ENCODE measurements around the gene IQCM. TPM values are rescaled to one million over a fixed set of nuclear protein-coding genes. Genes with fewer than 3 reads are reported as not detected.

Gene IQCM
- total and polyA plus RNA-seq, 12 donors = not detected

DNA sequence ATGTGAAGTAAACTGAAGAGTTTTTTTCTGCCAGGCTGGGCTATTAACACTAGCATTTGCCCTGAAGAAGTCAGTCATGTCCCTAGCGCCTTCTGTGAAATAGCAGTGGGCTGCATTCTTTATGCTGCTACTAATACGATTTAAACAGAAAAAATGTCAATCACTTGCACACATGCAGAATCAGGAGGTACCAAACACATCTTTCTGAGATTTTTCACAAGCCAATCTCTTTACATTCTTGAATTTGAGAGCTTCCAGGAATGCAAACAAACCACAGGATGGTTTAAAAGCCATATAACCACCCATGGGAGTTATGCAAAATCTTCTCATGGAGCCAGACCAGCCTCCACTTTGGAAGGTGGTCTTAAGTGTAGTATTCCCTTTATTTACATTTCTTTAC is 220.1 kb downstream of the IQCM start:
- H3K9me3 ChIP-seq = peaks cover 0 to 22% (median 0%) of the 10 kb centered on the region in 11 donors
- no peak overlapping the region for H3K4me3 ChIP-seq
- no peak overlapping the region for H3K27ac ChIP-seq
- no peaks in the 10 kb centered on the region for H3K36me3 ChIP-seq
- TF ChIP-seq CTCF (IDR thresholded peaks at IDR 0.05) = no peak
- intact Hi-C loops (cut with DNase I) = no loop called here
- WGBS, 2 donors = 77 to 79% methylated on average over 2 of the region's 2 CpGs
- H3K4me1 ChIP-seq = no peaks in the 10 kb centered on the region
- DNase-seq (no peak), ATAC-seq (no peak)
- no peaks in the 10 kb centered on the region for H3K27me3 ChIP-seq

GRCh38 chr4:149589826-149590225 is 225.8 kb downstream of the IQCM start:
- ATAC-seq (no peak), DNase-seq (no peak)
- Histone ChIP-seq H3K4me1 (no peaks in the 10 kb centered on the region), H3K4me3 (no peak overlapping the region), H3K27me3 (no peaks in the 10 kb centered on the region), H3K36me3 (no peaks in the 10 kb centered on the region), H3K9me3 (peaks cover 0 to 62% (median 3%) of the 10 kb centered on the region in 11 donors), H3K27ac (no peak overlapping the region)
- 93 to 97% methylated on average over 1 of the region's 1 CpG for WGBS, 2 donors
- intact Hi-C loops (cut with DNase I) = no loop called here
- no peak for TF ChIP-seq CTCF (IDR thresholded peaks at IDR 0.05)

DNA sequence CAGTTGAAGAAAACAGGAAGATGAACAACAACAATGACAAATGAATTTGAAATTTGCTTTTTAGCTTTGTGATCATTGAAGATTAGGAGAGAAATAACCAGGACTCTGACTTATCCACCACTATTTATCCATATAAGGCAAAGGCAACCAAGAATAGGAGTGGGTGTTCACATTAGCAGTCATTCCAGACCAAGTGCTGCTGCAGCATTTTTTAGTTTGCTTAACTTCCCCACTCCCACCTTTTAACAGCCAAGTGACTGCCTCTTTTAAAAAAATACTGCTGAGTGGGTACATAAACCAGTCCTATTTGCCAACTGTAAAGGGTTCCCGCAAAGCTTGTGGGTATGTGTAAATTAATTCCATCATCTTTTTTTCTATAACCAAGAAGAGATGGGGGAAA is 230.9 kb downstream of the IQCM start:
- Histone ChIP-seq H3K4me3 (no peak overlapping the region), H3K36me3 (no peaks in the 10 kb centered on the region), H3K27me3 (no peaks in the 10 kb centered on the region), H3K27ac (no peak overlapping the region), H3K9me3 (peaks cover 0 to 33% (median 3%) of the 10 kb centered on the region in 11 donors), H3K4me1 (no peaks in the 10 kb centered on the region)
- intact Hi-C loops (cut with DNase I) = no loop called here
- DNase-seq (no peak), ATAC-seq (no peak)
- TF ChIP-seq CTCF (IDR thresholded peaks at IDR 0.05) = no peak
- 79 to 83% methylated on average over 1 of the region's 1 CpG for WGBS, 2 donors

DNA sequence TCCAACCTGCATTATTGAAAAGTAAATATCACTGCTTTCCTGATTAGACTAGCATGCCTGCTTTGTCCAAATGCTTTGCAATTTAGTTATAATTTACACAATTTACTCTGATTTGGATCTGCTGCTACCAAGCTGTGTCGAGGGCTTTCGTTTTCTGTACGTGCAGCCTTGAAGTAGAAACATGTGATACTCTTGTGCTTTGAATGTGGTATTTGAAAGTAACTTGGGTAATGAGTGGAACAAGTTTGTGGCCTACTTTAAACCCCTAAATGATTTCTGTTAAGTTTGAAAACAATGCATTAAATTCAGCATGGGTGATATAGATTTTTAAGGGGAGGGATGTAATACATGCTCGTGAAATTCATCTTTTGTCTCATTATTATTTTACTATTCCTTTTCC is 240.7 kb downstream of the IQCM start:
- DNase-seq (no peak), ATAC-seq (no peak)
- TF ChIP-seq CTCF (IDR thresholded peaks at IDR 0.05) = no peak
- H3K27me3 ChIP-seq = no peaks in the 10 kb centered on the region
- intact Hi-C loops (cut with DNase I) = no loop called here
- peaks cover 0 to 7% (median 0%) of the 10 kb centered on the region in 11 donors for H3K9me3 ChIP-seq
- 70 to 78% methylated on average over 4 of the region's 4 CpGs for WGBS, 2 donors
- H3K36me3 ChIP-seq = no peaks in the 10 kb centered on the region
- no peak overlapping the region for H3K4me3 ChIP-seq
- no peak overlapping the region for H3K27ac ChIP-seq
- no peaks in the 10 kb centered on the region for H3K4me1 ChIP-seq
